Peyer's patch (tissue), 4 donors: ENCODE results near the gene TOB1.
A peak's percentile ranks its signal among the peaks of the same experiment; 100 is the strongest.

Experiments used
- POLR2A ChIP-seq, 2 donors: fragments of 450-650 bp; IDR thresholded peaks; one replicate each; pipeline ENCODE4 v1.5.1; 2017; ENCODE audit warnings: antibody characterized with exemption in 2 of 2, mild to moderate bottlenecking in 2 of 2, moderate library complexity in 2 of 2
- TF ChIP-seq, protein P1 (sequence below), 6 experiments: fragments of 450-650 bp in 4 of 6; fragments of 200-600 bp in 2 of 6; sonication (generic) in 1 of 6; IDR thresholded peaks; one replicate each; pipeline ENCODE4 v1.5.1; 2017 to 2019; ENCODE audit warnings: antibody characterized with exemption in 6 of 6, mild to moderate bottlenecking in 3 of 6, moderate library complexity in 1 of 6

DNA sequence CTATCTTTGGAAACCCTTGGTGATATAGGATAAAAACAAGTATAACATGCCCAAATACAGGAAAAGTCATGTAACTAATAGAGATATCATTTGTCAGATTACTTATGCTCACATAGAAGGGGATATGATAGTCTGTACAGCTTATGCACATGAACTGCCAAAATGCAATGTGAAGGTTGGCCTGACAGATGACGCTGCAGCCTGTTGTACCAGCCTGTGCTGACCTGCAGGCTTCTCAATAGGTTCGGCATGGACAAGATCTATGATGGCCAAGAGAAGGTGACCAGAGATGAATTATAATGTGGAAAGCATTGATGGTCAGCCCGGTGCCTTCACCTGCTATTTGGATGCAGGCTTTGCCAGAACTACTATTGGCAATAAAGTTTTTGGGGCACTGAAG, 18.1 kb downstream of the TOB1 start:
- TF ChIP-seq, protein P1, sequence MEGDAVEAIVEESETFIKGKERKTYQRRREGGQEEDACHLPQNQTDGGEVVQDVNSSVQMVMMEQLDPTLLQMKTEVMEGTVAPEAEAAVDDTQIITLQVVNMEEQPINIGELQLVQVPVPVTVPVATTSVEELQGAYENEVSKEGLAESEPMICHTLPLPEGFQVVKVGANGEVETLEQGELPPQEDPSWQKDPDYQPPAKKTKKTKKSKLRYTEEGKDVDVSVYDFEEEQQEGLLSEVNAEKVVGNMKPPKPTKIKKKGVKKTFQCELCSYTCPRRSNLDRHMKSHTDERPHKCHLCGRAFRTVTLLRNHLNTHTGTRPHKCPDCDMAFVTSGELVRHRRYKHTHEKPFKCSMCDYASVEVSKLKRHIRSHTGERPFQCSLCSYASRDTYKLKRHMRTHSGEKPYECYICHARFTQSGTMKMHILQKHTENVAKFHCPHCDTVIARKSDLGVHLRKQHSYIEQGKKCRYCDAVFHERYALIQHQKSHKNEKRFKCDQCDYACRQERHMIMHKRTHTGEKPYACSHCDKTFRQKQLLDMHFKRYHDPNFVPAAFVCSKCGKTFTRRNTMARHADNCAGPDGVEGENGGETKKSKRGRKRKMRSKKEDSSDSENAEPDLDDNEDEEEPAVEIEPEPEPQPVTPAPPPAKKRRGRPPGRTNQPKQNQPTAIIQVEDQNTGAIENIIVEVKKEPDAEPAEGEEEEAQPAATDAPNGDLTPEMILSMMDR (IDR thresholded peaks at IDR 0.05) = peak in 1 of 6 experiments; percentile 9
- TF ChIP-seq POLR2A (IDR thresholded peaks at IDR 0.05) = no peak
